ENCODE results near the gene PCTP. TPM values are rescaled to one million over a fixed set of nuclear protein-coding genes. Genes with fewer than 3 reads are reported as not detected.

Gene PCTP
- total RNA-seq, 1 donor from 2014 or later = 22.2 TPM

DNA sequence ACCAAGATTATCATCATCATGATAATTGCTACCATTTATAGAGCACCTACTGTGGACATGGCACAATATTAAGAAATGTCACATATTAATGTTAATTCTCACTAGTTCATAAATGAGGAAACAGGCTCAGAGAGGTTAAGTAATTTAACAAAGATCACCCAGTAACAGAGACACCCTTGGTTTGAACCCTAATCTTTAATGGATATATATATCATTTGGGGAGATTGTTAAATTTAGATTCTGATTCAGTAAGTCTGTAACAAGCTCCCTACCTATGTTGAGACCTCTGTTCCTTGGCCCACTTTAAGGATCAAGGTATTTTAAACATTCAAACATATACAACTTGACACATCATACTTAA, 27.4 kb upstream of the PCTP start:
- no peak for ATAC-seq
- DNase-seq = no peak
- intact Hi-C loops (cut with micrococcal nuclease) = no loop called here

- DNase-seq (peak; percentile 41), ATAC-seq (peak; percentile 49)
- intact Hi-C loops (cut with micrococcal nuclease) = no loop called here
These were observed 24.4 kb upstream of the PCTP start for GRCh38 chr17:55726440-55726839.

DNA sequence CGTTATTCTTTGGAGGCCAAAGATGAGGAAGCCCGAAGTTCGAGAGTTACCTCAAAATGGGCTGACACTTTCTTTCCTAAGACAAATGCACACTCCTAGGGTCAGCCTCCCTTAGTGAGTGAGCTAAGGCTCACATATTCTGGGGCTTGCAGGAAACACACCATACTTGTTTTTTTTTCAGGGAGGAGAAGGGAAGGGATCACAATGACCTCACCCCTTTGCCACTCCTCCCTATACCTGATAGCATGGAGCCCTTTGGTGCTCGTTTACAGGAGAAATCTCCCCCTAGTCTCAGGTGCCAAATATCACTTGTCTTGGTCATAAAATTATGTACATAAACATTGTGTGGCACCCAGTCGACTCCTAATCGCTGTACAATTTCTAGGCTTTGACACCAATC, 23.6 kb upstream of the PCTP start:
- ATAC-seq (no peak), DNase-seq (no peak)
- intact Hi-C loops (cut with micrococcal nuclease) = no loop called here

GRCh38 chr17:55727920-55728319, 22.9 kb upstream of the PCTP start:
- intact Hi-C loops (cut with micrococcal nuclease) = no loop called here
- ATAC-seq (no peak), DNase-seq (no peak)

DNA sequence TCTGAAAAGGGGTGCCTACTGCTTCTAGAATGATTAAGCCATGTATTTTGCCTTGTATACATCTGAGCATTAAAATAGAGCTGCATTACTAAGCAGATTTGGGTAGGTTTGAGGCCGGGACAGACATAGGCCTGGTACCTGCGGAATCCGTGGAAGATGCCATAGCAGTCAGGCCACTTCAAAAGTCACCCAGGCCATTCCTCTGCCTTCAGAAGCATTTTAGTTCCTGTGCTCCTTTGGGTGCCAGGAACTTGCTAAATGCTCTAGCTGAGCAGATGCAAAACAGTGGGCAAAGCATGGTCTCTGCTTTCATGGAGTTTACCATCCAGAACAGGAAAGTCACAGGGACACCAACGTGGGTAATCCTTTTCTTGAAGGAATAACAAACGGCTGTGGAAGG, 22.5 kb upstream of the PCTP start:
- DNase-seq (no peak), ATAC-seq (no peak)
- intact Hi-C loops (cut with micrococcal nuclease) = no loop called here

GRCh38 chr17:55728833-55729232, 22.0 kb upstream of the PCTP start:
- no peak for DNase-seq
- ATAC-seq = no peak
- intact Hi-C loops (cut with micrococcal nuclease) = no loop called here

- ATAC-seq = no peak
- DNase-seq = no peak
- intact Hi-C loops (cut with micrococcal nuclease) = no loop called here
These were observed 21.4 kb upstream of the PCTP start for GRCh38 chr17:55729484-55729883.

DNA sequence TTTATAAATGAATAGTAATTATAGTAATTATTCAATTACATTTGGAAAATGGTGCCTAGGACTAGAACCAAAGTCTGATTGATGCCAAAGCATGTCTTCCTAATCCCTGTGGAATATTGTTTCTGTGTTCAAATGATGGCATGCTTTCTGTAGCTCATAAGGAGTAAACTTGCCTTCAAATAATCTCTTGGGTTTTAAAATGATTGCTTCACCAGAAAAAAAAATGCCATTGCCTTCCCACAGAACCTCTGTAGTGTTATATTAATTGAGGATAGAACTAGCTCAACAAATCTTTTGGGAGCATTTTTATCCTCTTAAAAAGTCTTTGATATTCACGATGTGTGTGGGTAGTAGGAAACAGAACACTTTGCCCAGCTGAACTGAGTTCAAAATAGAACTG, 20.5 kb upstream of the PCTP start:
- ATAC-seq (peak; percentile 6), DNase-seq (no peak)
- intact Hi-C loops (cut with micrococcal nuclease) = no loop called here

DNA sequence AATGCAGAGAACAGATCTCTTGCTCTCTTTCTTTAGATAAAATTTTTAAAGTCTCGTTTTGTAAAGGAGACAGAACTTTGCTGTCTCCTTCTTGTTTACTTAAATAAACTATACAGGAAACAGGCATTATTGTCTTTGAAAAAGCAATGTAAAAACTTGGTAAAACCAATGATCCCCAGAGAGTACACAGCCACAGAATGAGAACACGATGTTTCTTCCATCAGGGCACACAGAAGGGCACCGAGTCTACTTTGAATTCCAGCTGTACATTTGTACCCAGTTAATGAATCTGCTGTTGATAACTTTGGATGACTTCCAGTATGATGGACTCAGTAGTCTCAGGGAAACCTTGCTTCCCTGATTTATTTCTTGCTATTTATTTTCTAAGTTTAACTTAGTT, 20.0 kb upstream of the PCTP start:
- intact Hi-C loops (cut with micrococcal nuclease) = no loop called here
- ATAC-seq = peak; percentile 62

DNA sequence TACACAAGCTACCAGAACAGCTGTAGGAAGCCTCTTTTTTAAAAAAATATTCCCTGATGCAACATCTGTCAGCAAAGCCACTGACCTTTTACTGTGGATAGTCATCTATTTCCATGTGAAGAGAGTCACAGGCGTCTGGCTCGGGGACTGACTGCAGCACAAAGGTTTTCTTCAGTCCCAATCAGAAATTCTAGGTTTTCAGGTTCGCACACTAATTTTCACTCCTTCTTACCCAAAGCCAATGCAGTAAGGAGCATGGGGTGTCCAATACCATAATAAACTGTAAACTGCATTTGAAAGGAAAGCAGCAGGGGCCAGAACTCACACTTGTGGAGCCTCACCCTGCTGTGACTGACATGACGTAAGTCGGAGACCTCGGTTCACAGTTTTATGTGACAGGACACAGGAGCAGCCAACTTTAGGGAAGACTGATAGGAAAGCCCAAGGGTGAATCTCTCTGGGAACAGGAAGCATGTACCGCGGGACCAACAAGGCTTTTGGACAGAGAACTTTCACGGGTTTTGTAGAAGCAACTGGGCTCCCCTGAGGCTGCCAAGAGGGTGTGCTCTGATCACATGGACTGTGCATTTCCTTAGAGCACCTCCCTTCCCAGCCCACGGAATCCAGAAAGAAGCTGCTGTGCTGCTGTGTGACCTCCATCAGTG, 19.1 kb upstream of the PCTP start:
- intact Hi-C loops (cut with micrococcal nuclease) = no loop called here
- ATAC-seq = peak; percentile 87
- peak; percentile 77 for DNase-seq

More for the DNA sequence above, 20.0 kb upstream of the PCTP start:
- DNase-seq = no peak

DNA sequence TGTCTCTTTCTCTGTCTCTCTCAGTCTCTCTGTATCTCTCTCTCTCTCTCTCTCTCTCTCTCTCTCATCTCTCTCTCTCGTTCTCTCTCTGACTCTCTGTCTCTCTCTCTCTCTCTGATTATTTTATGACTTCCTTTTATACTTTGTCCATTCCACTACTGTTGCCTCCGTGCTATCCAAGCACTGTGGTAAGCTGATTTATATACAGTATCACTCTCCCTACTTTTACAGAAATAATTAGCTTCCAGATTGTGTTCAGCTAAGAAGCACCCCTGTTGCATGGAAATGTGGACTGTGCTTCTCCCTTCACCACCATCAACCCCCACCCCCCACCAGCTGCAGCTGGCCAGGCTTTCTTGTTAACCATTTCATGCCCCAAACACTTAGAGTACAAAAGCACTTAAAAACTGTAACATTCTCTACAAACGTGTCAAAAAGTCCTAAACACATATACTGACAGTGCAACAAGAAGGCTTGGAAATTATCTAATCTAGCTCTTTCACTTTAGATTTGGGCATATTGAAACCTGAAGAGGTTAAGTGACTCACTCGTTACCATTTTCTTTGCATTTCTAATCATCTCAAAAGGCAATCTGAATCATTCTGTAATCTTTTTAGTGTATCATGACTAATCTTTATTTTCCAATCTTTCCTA, 16.6 kb upstream of the PCTP start:
- no peak for ATAC-seq
- DNase-seq = no peak
- intact Hi-C loops (cut with micrococcal nuclease) = no loop called here

DNA sequence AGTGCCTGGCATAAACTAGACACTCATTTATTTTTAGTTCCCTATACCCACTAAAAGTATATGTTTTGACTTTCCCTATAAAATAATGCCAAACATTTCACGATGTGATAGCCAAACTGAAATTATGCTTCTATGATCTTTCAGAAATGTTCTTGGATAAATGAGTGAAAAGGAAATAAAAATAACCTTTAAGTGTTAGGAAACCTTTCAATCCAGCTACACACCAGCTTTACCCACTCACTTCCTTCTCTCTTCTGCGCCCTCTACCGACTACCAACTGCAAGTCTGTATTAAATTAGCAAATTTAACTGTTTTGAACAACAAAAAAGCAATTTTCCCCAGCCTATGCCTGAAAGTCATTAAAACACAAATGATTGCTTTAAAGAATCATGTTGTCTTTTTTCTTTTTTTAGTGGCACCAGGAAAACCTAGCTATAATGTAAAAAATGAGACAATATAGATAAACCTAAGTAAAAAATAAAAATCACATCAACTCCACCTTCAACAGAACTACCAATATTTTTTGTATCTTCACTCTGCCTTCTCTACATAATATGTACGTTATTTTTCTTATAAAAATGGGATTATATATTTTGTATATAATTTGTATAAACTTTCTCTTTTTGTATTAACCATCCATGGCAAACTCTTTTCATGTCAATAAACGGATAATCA, 15.0 kb upstream of the PCTP start:
- ATAC-seq = no peak
- intact Hi-C loops (cut with micrococcal nuclease) = no loop called here
- no peak for DNase-seq

DNA sequence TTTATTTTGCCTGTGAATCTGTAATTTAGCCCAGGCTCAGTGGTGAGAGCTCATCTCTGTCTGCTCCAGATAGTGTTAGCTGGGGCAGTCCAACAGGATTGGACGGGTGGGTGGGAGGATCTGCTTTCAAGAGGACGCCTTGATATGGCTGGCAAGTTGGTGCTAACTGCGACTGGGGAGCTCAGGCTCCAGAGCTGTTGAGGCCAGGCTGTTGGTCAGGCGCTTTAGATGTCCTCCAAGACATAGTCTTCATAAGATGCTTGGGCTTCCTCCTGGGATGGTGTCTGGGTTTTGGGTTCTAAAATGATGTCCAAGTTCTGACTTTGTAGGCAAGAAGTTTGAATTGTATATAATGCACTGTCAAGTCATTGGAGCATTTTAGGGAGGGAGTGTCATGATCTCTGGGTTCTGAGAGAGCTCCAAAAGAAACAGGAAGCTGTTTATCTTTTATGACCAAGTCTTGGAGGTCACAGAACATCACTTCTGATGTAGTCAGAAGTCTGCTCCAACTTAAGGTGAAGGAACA, 12.8 kb upstream of the PCTP start:
- DNase-seq (no peak), ATAC-seq (no peak)
- intact Hi-C loops (cut with micrococcal nuclease) = no loop called here

- DNase-seq = no peak
- intact Hi-C loops (cut with micrococcal nuclease) = no loop called here
- no peak for ATAC-seq
These were observed 10.1 kb upstream of the PCTP start for GRCh38 chr17:55740511-55741355.

GRCh38 chr17:55741356-55741700, 9.5 kb upstream of the PCTP start:
- ATAC-seq (no peak), DNase-seq (no peak)
- intact Hi-C loops (cut with micrococcal nuclease) = no loop called here

DNA sequence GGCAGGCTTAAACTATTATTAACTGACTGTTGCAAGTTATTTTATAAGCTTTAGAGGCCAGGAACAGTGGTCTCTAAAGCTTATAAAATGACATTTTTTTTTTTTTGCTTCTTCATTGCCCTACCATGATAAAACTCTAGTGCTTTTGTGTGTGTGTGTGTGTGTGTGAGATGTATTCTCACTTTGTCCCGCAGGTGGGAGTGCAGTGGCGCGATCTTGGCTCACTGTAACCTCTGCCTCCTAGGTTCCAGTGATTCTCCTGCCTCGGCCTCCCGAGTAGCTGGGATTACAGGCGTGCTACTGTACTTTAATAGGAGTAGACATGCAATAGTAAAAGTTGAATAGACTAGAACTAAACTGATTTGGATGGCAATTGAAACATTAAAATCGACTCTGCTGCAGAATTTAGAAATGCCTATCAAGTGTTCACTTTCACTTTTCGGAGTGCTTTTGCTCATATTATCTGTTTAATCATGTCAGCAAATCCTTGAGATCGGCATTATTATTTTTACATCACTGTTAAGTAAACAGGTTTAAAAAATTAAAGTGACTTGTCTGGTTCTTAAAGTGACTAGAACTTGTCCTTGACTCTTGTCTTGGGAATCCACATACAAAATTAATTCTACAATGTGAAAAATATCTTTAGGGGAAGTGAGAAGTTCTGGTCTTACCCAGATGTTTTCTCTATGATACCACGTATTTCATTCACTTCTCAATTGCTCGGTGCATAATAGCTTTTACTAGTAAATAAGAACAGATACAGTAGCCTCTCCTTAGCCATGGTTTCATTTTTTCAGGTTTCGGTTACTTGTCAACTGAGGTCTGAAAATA, 8.4 kb upstream of the PCTP start:
- DNase-seq (no peak), ATAC-seq (no peak)
- intact Hi-C loops (cut with micrococcal nuclease) = no loop called here

- intact Hi-C loops (cut with micrococcal nuclease) = no loop called here
- DNase-seq (no peak), ATAC-seq (no peak)
These were observed 7.7 kb upstream of the PCTP start for GRCh38 chr17:55743103-55743679.

- no peak for ATAC-seq
- intact Hi-C loops (cut with micrococcal nuclease) = no loop called here
- DNase-seq = no peak
These were observed 5.6 kb upstream of the PCTP start for GRCh38 chr17:55745258-55745657.

DNA sequence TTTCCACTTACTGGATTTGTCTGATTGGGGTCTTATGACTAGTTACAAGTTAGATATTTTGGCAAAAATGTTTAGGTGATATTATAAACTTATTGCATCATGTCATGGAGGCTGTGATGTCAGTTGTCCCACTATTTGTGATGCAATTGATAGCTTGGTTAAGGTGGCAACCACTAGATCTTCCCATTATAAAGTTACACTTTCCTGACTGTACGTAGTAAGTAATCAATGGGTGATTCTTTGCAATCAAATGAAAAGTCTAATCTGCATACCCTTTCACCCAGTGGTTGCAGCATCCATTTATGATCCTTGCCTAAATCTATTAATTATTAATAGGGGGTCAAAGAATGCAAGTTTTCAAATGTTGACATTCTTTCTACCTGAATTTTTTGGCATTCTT, 4.4 kb upstream of the PCTP start:
- intact Hi-C loops (cut with micrococcal nuclease) = no loop called here
- ATAC-seq (no peak), DNase-seq (no peak)
